OCI-LY1 (cell line): ENCODE results near the gene SERINC5.

Experiments used
- H2AFZ ChIP-seq: fragments of 200-600 bp; sonication (generic), shearing (Covaris generic); 2 replicates; pipeline ENCODE4 v1.6.0; 2014; ENCODE audit warnings: antibody characterized with exemption, mild to moderate bottlenecking, low read length
- H3F3A ChIP-seq: fragments of 200-600 bp; sonication (generic), shearing (Covaris generic); 2 replicates; pipeline ENCODE4 v1.6.0; 2014; ENCODE audit warnings: mild to moderate bottlenecking, antibody characterized with exemption, low read length, moderate library complexity; ENCODE audit not compliant: insufficient read depth
- H3K27ac ChIP-seq: fragments of 200-600 bp; sonication (generic); 2 replicates; pipeline ENCODE4 v1.5.1; 2014; ENCODE audit warnings: low read length, mixed run types, mild to moderate bottlenecking, low read depth; ENCODE audit not compliant: poor library complexity, severe bottlenecking
- H3K27me3 ChIP-seq: fragments of 200-600 bp; sonication (generic); 2 replicates; pipeline ENCODE4 v1.6.0; 2014; ENCODE audit warnings: antibody characterized with exemption, mild to moderate bottlenecking, low read length, moderate library complexity; ENCODE audit not compliant: insufficient read depth
- H3K36me3 ChIP-seq: fragments of 200-600 bp; sonication (generic); 2 replicates; pipeline ENCODE4 v1.6.1; 2014; ENCODE audit warnings: mild to moderate bottlenecking, antibody characterized with exemption, low read length, moderate library complexity, mixed read lengths; ENCODE audit not compliant: insufficient read depth
- H3K4me1 ChIP-seq: fragments of 200-600 bp; sonication (generic); 2 replicates; pipeline ENCODE4 v1.5.1; 2014; ENCODE audit warnings: mild to moderate bottlenecking, low read length, moderate library complexity; ENCODE audit not compliant: insufficient read depth, severe bottlenecking
- H3K4me2 ChIP-seq: fragments of 200-600 bp; sonication (generic), shearing (Covaris generic); 2 replicates; pipeline ENCODE4 v1.6.1; 2014; ENCODE audit warnings: low read length
- H3K4me3 ChIP-seq: fragments of 200-600 bp; sonication (generic); 2 replicates; pipeline ENCODE4 v1.5.1; 2014; ENCODE audit warnings: low read length, low read depth, mild to moderate bottlenecking, mixed read lengths; ENCODE audit not compliant: poor library complexity, severe bottlenecking
- H3K79me2 ChIP-seq: fragments of 200-600 bp; shearing (Covaris generic); 2 replicates; pipeline ENCODE4 v1.6.1; 2016; ENCODE audit warnings: mixed run types, low read length, mixed read lengths; ENCODE audit not compliant: insufficient read depth
- H3K9ac ChIP-seq: fragments of 200-600 bp; sonication (generic), shearing (Covaris generic); 2 replicates; pipeline ENCODE4 v1.6.1; 2014; ENCODE audit warnings: mild to moderate bottlenecking, low read length, mixed read lengths
- H3K9me2 ChIP-seq: fragments of 200-600 bp; sonication (generic), shearing (Covaris generic); 2 replicates; pipeline ENCODE4 v1.6.1; 2014; ENCODE audit warnings: low read depth, mild to moderate bottlenecking, low read length, mixed read lengths
- H3K9me3 ChIP-seq: fragments of 200-600 bp; shearing (Covaris generic); 2 replicates; pipeline ENCODE4 v1.6.1; 2014; ENCODE audit warnings: low read length, mixed read lengths
- H4K20me1 ChIP-seq: fragments of 200-600 bp; sonication (generic), shearing (Covaris generic); 2 replicates; pipeline ENCODE4 v1.6.0; 2016; ENCODE audit warnings: mild to moderate bottlenecking, low read length; ENCODE audit not compliant: insufficient read depth
- EZH2 ChIP-seq: fragments of 200-600 bp; sonication (generic), shearing (Covaris generic); IDR thresholded peaks from 2 replicates; pipeline ENCODE4 v1.8.0; 2017; ENCODE audit warnings: borderline replicate concordance, mixed run types, mild to moderate bottlenecking, antibody characterized with exemption, low read length, moderate library complexity, mixed read lengths
- TF ChIP-seq, protein P1 (sequence below): fragments of 200-600 bp; sonication (generic), shearing (Covaris generic); IDR thresholded peaks from 2 replicates; pipeline ENCODE4 v1.5.1; 2017; ENCODE audit warnings: mild to moderate bottlenecking, antibody characterized with exemption, low read length, moderate library complexity, mixed read lengths

The SERINC5 gene

DNA sequence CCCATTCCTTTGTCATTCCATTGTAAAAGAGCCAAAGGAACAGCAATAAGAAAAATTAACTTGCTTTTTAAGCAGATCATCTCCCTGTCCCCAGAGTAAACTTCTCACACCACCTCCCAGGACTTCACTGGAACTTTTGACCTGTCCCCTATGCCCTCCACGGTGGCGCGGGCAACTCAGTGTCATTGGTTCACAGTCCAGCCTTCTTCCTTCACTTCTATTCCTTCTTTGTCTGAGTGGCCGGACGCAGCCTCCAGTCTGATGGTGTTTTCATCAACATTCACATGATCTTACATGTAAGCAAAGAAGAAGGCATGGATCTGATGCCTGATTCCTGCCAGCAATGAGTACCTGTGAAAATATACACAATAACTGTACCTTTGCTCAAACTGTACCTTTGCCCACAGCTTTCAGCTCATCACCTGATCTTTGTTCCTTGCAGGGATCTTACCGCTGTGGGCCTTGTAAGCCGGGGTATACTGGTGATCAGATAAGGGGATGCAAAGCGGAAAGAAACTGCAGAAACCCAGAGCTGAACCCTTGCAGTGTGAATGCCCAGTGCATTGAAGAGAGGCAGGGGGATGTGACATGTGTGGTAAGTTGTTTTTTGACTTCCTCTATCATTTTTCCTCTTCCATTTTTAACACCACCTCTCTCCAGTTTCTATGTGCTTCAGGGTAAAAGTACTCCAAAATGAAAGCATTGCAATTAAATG, 188.2 kb downstream of the SERINC5 start:
- no peaks in the 10 kb centered on the region for H3K79me2 ChIP-seq
- H3K4me3 ChIP-seq = no peak overlapping the region
- no peaks in the 10 kb centered on the region for H3F3A ChIP-seq
- H4K20me1 ChIP-seq = no peaks in the 10 kb centered on the region
- H3K9me2 ChIP-seq = no peaks in the 10 kb centered on the region
- no peak overlapping the region for H2AFZ ChIP-seq
- H3K27me3 ChIP-seq = no peaks in the 10 kb centered on the region; the same call in 1 of the 2 replicates
- H3K4me1 ChIP-seq = no peaks in the 10 kb centered on the region
- no peak overlapping the region for H3K27ac ChIP-seq
- no peak for TF ChIP-seq EZH2
- TF ChIP-seq, protein P1, sequence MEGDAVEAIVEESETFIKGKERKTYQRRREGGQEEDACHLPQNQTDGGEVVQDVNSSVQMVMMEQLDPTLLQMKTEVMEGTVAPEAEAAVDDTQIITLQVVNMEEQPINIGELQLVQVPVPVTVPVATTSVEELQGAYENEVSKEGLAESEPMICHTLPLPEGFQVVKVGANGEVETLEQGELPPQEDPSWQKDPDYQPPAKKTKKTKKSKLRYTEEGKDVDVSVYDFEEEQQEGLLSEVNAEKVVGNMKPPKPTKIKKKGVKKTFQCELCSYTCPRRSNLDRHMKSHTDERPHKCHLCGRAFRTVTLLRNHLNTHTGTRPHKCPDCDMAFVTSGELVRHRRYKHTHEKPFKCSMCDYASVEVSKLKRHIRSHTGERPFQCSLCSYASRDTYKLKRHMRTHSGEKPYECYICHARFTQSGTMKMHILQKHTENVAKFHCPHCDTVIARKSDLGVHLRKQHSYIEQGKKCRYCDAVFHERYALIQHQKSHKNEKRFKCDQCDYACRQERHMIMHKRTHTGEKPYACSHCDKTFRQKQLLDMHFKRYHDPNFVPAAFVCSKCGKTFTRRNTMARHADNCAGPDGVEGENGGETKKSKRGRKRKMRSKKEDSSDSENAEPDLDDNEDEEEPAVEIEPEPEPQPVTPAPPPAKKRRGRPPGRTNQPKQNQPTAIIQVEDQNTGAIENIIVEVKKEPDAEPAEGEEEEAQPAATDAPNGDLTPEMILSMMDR = no peak
- no peak overlapping the region for H3K9ac ChIP-seq
- no peaks in the 10 kb centered on the region for H3K36me3 ChIP-seq
- no peak overlapping the region for H3K4me2 ChIP-seq
- no peaks in the 10 kb centered on the region for H3K9me3 ChIP-seq

DNA sequence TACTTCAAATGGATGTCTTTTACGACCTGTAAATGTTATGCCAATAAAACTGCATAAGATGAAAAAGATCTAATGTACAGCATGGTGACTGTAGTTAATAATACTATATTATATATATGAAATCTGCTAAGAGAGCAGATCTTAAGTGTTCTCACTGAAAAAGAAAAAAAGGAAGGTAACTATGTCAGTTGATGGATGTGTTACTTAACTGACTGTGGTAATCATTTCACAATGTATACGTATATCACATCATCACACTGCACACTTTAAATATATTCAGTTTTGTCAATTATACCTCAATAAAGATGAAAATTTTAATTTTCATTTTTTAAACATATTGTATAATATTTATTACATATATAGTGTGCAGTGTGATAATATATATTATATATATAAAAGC, 188.8 kb downstream of the SERINC5 start:
- Histone ChIP-seq H3K9ac (no peak overlapping the region), H3F3A (no peaks in the 10 kb centered on the region), H3K9me3 (no peaks in the 10 kb centered on the region), H4K20me1 (no peaks in the 10 kb centered on the region), H3K4me2 (no peak overlapping the region), H2AFZ (no peak overlapping the region), H3K36me3 (no peaks in the 10 kb centered on the region), H3K27me3 (no peaks in the 10 kb centered on the region; the same call in 1 of the 2 replicates), H3K9me2 (no peaks in the 10 kb centered on the region), H3K4me3 (no peak overlapping the region), H3K27ac (no peak overlapping the region), H3K4me1 (no peaks in the 10 kb centered on the region), H3K79me2 (no peaks in the 10 kb centered on the region)
- no peak for TF ChIP-seq EZH2
- TF ChIP-seq, protein P1 = no peak

DNA sequence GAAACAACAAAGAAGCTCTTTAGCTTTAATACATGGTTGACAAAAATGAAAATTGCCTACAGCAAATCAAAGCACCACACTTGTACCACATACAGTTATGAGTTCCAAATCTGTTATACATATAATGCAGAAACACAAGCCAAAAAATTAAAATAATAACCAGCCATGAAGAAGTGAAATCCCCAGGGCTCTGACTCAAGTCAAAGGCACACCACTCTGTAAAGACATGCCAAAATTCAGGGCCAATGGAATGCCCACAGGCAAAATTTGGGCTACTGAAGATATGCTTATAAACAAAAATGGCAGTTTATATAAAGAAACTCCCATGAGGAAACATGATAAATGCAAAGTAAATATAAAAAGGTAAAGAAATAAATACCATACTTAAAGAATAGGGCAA, 191.7 kb downstream of the SERINC5 start:
- H3K9ac ChIP-seq = no peak overlapping the region
- no peaks in the 10 kb centered on the region for H3K9me3 ChIP-seq
- H3K4me2 ChIP-seq = no peak overlapping the region
- H3K36me3 ChIP-seq = no peaks in the 10 kb centered on the region
- H2AFZ ChIP-seq = no peak overlapping the region
- no peaks in the 10 kb centered on the region for H3K79me2 ChIP-seq
- peaks cover 3% of the 10 kb centered on the region; the same call in 1 of the 2 replicates for H3K27me3 ChIP-seq
- no peaks in the 10 kb centered on the region for H3K4me1 ChIP-seq
- no peaks in the 10 kb centered on the region for H4K20me1 ChIP-seq
- H3K27ac ChIP-seq = no peak overlapping the region
- no peaks in the 10 kb centered on the region for H3K9me2 ChIP-seq
- TF ChIP-seq, protein P1 = no peak
- no peak for TF ChIP-seq EZH2
- no peaks in the 10 kb centered on the region for H3F3A ChIP-seq
- no peak overlapping the region for H3K4me3 ChIP-seq
